ENCODE measurements around the gene KIF26B.

The KIF26B gene

GRCh38 chr1:245475961-245476516, 321.3 kb downstream of the KIF26B start:
- DNase-seq = no peak

DNA sequence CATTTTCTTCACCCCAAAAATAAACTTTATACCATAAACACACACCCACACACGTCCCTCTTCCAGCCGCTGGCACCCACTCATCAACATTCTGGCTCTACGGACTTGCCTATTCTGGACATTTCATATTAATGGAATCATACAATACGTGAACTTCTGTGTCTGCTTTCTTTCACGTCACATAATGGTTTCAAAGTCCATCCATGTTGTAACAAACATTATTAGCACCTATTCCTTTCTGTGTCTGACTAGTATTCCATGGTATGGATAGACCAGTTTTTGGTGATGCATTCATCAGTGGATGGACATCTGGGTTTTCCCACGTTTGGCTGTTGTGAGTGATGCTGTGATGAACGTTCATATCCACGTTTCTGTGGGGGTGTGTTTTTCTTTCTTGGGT, 323.2 kb downstream of the KIF26B start:
- no peak for DNase-seq

DNA sequence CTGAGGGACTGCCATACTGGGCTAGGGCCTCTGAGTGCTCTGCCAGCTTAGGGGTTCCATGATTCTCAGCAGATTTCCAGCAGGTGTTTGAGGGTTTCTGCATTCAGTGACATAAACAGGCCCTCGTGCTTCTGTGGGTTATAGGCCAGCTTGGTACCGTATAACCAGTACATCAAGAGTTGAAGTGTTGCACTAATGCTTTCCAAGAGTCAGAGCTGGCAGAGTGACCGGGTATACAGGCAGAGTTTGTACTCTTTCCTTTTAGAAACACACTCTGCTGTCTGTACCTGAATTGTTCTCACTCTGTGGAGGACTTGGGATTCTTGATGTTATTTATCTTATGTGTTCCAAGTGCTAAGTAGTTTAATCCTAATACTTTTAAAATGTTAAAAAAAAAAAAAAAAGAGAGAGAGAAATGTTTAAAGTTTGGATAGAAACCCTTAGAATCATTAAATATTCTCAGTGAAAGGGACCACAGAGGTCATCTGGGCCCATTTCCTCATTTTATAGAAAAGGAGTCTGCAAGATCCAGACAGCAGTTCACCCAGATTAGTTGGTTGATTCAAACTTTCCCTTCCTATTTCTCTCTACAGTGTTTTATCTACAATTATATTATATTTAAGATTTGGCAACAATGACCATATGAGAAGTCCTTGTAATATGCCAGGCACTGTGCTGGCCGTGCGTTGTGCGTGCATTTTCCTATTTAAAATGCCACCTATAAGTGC, 325.8 kb downstream of the KIF26B start:
- DNase-seq = no peak

GRCh38 chr1:245481261-245481660, 326.5 kb downstream of the KIF26B start:
- no peak for DNase-seq

- DNase-seq = no peak
Observed at GRCh38 chr1:245483247-245483646, 328.5 kb downstream of the KIF26B start.

DNA sequence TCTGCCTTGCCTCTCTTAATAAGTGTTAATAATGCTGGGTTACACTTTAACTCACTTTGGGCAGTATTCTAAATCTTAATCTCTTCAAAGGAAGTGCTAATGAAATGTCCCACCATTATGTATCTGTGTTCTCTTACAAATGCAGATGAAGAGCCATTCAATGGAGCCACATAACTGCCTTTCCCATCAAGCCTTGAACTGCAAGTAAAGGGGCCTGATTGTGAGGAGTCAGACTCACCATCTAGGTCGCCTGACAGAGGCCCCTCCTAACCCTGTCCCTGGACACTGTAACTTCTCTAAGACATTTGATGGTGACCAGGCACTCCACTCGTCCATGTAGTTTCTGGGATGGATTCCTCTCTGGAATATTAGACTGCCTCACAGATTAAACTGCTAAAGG, 329.4 kb downstream of the KIF26B start:
- no peak for DNase-seq

- DNase-seq = no peak
Observed at GRCh38 chr1:245485996-245486395, 331.2 kb downstream of the KIF26B start.

GRCh38 chr1:245486775-245487470, 332.1 kb downstream of the KIF26B start:
- no peak for DNase-seq

DNA sequence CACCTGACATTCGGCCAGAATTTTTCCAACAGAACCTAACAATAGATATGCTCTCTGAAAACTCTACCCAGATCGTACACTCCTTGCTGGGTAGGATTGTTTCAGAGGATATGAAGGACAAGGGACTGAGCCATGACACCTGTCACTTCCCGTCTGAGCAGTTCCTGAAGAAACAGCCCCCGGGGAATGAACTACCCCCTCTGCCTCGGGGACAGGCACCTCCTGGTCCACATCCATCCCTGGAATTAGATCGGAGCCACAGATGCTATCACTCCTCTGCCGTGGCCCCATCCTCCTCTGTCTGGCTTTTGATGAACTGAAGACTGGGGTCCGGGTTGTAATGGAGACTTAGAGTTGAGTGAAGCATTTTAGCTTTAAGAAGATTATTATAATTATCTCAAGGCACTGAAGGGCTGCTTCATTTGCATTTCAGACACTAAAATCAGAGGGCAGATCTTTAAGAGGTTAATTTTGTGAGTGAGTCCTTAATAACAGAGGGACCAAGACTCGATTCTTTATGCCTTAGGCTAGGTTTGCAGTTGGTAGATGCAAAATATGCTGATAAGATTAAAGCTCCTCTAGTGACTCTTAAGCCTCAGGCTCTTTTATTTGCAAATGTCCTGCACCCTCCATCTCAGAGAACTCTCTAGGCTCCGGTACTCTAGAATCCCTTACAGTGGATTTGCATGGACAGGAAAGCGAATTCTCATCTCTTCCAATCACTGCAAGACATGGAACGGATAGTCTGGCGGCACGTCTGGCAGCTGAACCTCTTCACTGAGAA, 333.8 kb downstream of the KIF26B start:
- DNase-seq = no peak

GRCh38 chr1:245489838-245490237, 335.1 kb downstream of the KIF26B start:
- no peak for DNase-seq

- DNase-seq = no peak
Observed at GRCh38 chr1:245493029-245493428, 338.2 kb downstream of the KIF26B start.

DNA sequence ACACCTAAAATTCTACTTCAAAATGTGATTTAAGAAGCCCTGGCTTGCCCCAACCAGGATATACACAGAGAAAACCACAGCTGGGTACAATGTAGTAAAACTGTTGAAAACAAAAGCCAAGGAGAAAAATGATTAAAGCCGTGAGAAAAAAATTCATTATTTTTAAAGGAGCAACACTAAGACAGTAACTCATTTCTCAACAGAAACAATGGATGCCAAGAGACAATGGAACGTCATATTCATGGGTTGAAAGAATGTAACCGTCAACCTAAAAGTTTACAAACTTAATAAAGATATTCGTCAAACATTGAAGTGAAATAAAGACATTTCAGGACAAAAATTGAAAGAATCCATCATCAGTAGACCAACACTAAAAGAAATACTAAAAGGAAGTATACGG, 340.9 kb downstream of the KIF26B start:
- no peak for DNase-seq

DNA sequence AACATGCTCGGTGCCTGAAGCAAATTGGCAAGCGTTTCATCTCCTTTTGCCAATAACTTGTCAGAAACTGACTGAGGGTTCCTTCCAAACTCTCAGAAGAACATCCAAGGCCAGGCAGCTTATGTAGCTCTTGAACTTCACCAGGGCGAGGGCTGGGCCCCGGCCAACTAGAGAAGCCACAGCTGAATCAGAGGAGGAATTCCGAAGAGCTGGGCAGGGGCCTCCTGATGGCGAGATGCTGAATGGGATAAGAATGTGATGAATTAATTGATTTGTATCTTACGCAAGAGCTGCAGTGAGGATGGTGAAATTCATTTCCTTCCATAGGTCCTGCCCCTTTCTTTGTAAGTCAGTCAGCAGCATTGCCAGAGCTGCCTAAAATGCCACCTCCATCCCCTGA, 345.8 kb downstream of the KIF26B start:
- no peak for DNase-seq

GRCh38 chr1:245501633-245502032, 346.8 kb downstream of the KIF26B start:
- no peak for DNase-seq

DNA sequence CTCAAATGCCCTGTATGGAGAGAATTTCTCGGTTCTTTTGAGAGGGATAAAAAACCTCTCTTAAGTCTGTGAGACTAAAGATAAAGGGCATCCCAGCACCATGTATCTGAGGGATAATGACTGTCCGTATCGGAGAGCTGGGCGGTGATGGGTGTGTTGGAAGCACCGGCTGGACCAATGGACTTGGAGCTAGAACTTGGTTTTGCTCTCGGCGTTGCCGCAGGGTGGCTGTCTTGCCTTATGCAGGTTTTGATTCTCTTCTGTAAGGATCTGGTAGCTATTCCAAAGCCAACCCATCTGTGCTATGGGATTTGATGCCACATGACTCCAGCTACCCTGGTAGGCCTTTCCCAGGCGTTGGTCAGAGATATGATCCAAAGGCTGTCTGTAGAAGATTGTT, 348.8 kb downstream of the KIF26B start:
- no peak for DNase-seq

GRCh38 chr1:245510144-245510543, 355.4 kb downstream of the KIF26B start:
- no peak for DNase-seq

GRCh38 chr1:245512181-245512888, 357.6 kb downstream of the KIF26B start:
- no peak for DNase-seq

GRCh38 chr1:245512980-245513578, 358.3 kb downstream of the KIF26B start:
- DNase-seq = no peak

DNA sequence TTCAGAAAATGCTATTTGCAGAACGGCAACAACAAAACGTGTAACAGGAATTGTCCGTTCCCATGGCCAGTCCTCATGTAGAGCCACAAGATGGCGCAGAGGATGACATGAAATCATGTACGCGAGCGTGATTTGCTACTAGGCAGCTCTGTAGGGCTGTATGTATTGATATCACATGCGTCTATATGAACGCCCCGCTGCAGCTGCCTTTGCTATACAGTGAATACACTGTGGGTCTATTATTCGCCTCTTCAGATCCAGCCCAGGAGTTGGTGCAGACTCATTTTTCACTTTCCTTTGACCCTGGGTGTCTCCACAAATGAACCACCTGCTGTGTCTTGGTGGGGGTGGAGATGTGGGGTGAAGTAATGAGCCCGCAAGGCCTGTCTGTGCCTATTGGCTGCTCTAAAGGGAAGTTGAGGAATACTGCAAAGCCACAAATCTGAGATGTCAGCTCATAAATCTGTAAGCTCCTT, 361.5 kb downstream of the KIF26B start:
- no peak for DNase-seq

GRCh38 chr1:245520611-245521010, 365.8 kb downstream of the KIF26B start:
- no peak for DNase-seq

GRCh38 chr1:245526141-245526540, 371.4 kb downstream of the KIF26B start:
- DNase-seq = no peak

DNA sequence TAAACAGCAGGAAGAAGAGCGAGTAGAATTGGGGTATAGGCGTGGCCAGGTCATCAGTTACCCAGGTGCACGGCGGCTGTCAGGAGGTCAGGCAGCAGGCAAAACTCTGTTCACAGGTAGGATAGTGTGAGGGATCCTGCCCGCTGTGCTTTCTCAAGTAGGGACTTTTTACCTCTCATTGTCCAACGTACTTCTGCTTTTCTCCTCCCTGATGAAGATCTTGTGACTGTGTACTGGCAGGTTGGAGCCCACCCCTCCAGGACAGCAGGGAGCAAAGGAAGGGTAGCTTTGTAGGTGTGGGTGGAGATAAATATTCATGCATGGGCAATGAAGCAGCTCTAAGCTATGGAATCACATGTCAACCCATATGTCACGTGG, 373.5 kb downstream of the KIF26B start:
- DNase-seq = no peak

Data from CD4-positive, alpha-beta T cell treated with Interleukin-21 for 1 hour (primary cell).